SK-N-SH (cell line): ENCODE results near the gene IL18. TPM values are rescaled to one million over a fixed set of nuclear protein-coding genes. Genes with fewer than 3 reads are reported as not detected.
A peak's percentile ranks its signal among the peaks of the same experiment; 100 is the strongest.

Experiments
- CTCF ChIA-PET: fragments of 300-600, 350-600 bp; formaldehyde crosslinking; extraction: SDS; loops from one replicate; lab custom pipeline; 2021; lab: Yijun Ruan, JAX
- POLR2A ChIA-PET: fragments of 350-600 bp; sonication (Branson Sonifier 250); formaldehyde crosslinking; extraction: SDS; loops from one replicate; lab custom pipeline; 2020; ENCODE audit warnings: antibody characterized with exemption, inconsistent platforms; lab: Yijun Ruan, JAX
- DNase-seq: peaks from one replicate; pipeline ENCODE4 v3.0.0; 2012
- H2AFZ ChIP-seq: fragments of 200-600 bp; sonication (generic); 2 replicates; pipeline ENCODE4 v1.8.1; 2016; ENCODE audit warnings: antibody characterized with exemption, mild to moderate bottlenecking, low read depth
- H3F3A ChIP-seq: fragments of 200-600 bp; sonication (generic); replicated peaks from 2 replicates; pipeline ENCODE3; 2016; ENCODE audit warnings: antibody characterized with exemption, mild to moderate bottlenecking; ENCODE audit not compliant: insufficient read depth
- H3K27ac ChIP-seq, 2 experiments: fragments of 200-500 bp in 1 of 2; fragments of 200-600 bp in 1 of 2; sonication (Bioruptor generic) in 1 of 2; sonication (generic), shearing (Covaris generic) in 1 of 2; 2 replicates each; pipeline versions ENCODE4 v1.5.1 to v1.6.1; 2014 to 2016; ENCODE audit warnings: low read depth in 2 of 2, inconsistent platforms in 1 of 2, low read length in 1 of 2, mild to moderate bottlenecking in 1 of 2, mixed read lengths in 1 of 2
- H3K27me3 ChIP-seq: fragments of 200-600 bp; sonication (generic), shearing (Covaris generic); 2 replicates; pipeline ENCODE4 v1.6.1; 2016; ENCODE audit warnings: mixed run types; ENCODE audit not compliant: insufficient read depth
- H3K36me3 ChIP-seq, 2 experiments: fragments of 200-500 bp in 1 of 2; fragments of 200-600 bp in 1 of 2; sonication (Bioruptor generic) in 1 of 2; sonication (generic) in 1 of 2; replicated peaks in 1 of 2; 2 replicates each; pipeline versions ENCODE3 to v1.5.1; 2014 to 2016; ENCODE audit warnings: low read length in 1 of 2, mild to moderate bottlenecking in 1 of 2; ENCODE audit not compliant: insufficient read depth in 2 of 2, control insufficient read depth in 1 of 2
- H3K4me1 ChIP-seq, 2 experiments: fragments of 200-500 bp in 1 of 2; fragments of 200-600 bp in 1 of 2; sonication (Bioruptor generic) in 1 of 2; sonication (generic), shearing (Covaris generic) in 1 of 2; 2 replicates each; pipeline versions ENCODE4 v1.5.1 to v1.6.1; 2014 to 2016; ENCODE audit warnings: low read depth in 1 of 2, low read length in 1 of 2, mixed run types in 1 of 2; ENCODE audit not compliant: insufficient read depth in 2 of 2, control insufficient read depth in 1 of 2
- H3K4me2 ChIP-seq: fragments of 200-600 bp; sonication (generic), shearing (Covaris generic); 2 replicates; pipeline ENCODE4 v1.6.1; 2017; ENCODE audit warnings: mixed run types
- H3K4me3 ChIP-seq, 2 experiments: fragments of 200-500 bp in 1 of 2; fragments of 200-600 bp in 1 of 2; sonication (Bioruptor generic) in 1 of 2; sonication (generic), shearing (Covaris generic) in 1 of 2; 2 replicates each; pipeline versions ENCODE4 v1.5.1 to v1.8.1; 2014 to 2016; ENCODE audit warnings: low read depth in 2 of 2, inconsistent platforms in 1 of 2, low read length in 1 of 2, mild to moderate bottlenecking in 1 of 2, mixed read lengths in 1 of 2, moderate library complexity in 1 of 2
- H3K79me2 ChIP-seq: fragments of 200-600 bp; sonication (generic); 2 replicates; pipeline ENCODE4 v1.8.1; 2017; ENCODE audit warnings: mild to moderate bottlenecking; ENCODE audit not compliant: insufficient read depth
- H3K9ac ChIP-seq: fragments of 200-600 bp; sonication (generic); 2 replicates; pipeline ENCODE4 v1.6.1; 2017; ENCODE audit warnings: mixed run types
- H3K9me2 ChIP-seq: fragments of 200-600 bp; sonication (generic); 2 replicates; pipeline ENCODE4 v1.6.1; 2017; ENCODE audit warnings: mixed run types
- H3K9me3 ChIP-seq: fragments of 200-600 bp; sonication (generic); 2 replicates; pipeline ENCODE4 v1.6.1; 2017; ENCODE audit warnings: mixed run types, mild to moderate bottlenecking, moderate library complexity
- H4K20me1 ChIP-seq: fragments of 200-600 bp; sonication (generic); 2 replicates; pipeline ENCODE4 v1.6.1; 2017; ENCODE audit warnings: mild to moderate bottlenecking, mixed run types; ENCODE audit not compliant: insufficient read depth
- ELF1 ChIP-seq: IDR thresholded peaks from 2 replicates; pipeline ENCODE4 v1.4.0; 2012
- EP300 ChIP-seq, 2 experiments: IDR thresholded peaks; 2 replicates each; pipeline versions ENCODE4 v1.4.0 to v1.6.1; 2012; ENCODE audit warnings: borderline replicate concordance in 1 of 2, low read depth in 1 of 2, low read length in 1 of 2
- EZH2phosphoT487 ChIP-seq: fragments of 200-600 bp; sonication (generic); IDR thresholded peaks from 2 replicates; pipeline ENCODE4 v1.6.1; 2017; ENCODE audit warnings: low read depth, mixed run types, mild to moderate bottlenecking, antibody characterized with exemption, moderate library complexity, borderline replicate concordance
- FOSL2 ChIP-seq: IDR thresholded peaks from 2 replicates; pipeline ENCODE4 v1.4.0; 2012; ENCODE audit warnings: low read depth, mild to moderate bottlenecking, moderate library complexity, borderline replicate concordance
- MEF2A ChIP-seq: IDR thresholded peaks from 2 replicates; pipeline ENCODE4 v1.4.0; 2012; ENCODE audit warnings: low read depth, borderline replicate concordance
- MXI1 ChIP-seq: IDR thresholded peaks from 2 replicates; pipeline ENCODE4 v1.6.1; 2012; ENCODE audit warnings: mild to moderate bottlenecking, low read depth, low read length, improper control_type of control experiment
- NFIC ChIP-seq: IDR thresholded peaks from 2 replicates; pipeline ENCODE4 v1.4.0; 2012; ENCODE audit warnings: borderline replicate concordance
- POLR2AphosphoS5 ChIP-seq: IDR thresholded peaks from 2 replicates; pipeline ENCODE4 v1.6.1; 2012; ENCODE audit warnings: low read depth, low read length
- RAD21 ChIP-seq: IDR thresholded peaks from 2 replicates; pipeline ENCODE4 v1.6.1; 2012; ENCODE audit warnings: mild to moderate bottlenecking, low read length
- SIN3A ChIP-seq: IDR thresholded peaks from 2 replicates; pipeline ENCODE4 v1.6.1; 2012; ENCODE audit warnings: low read depth, mild to moderate bottlenecking, low read length, moderate library complexity, borderline replicate concordance
- SMC3 ChIP-seq: IDR thresholded peaks from 2 replicates; pipeline ENCODE4 v1.6.1; 2012; ENCODE audit warnings: low read depth, low read length, improper control_type of control experiment
- YY1 ChIP-seq: IDR thresholded peaks from 2 replicates; pipeline ENCODE4 v1.4.0; 2012; ENCODE audit warnings: low read depth, mild to moderate bottlenecking
- WGBS: methylation state at CpG from one replicate; pipeline ENCODE4 v1.1.6; 2017; ENCODE audit warnings: low lambda C conversion rate; 5-methylcytosine and 5-hydroxymethylcytosine counted together
- polyA plus RNA-seq, 3 experiments: library from polyadenylated mRNA; depleted of rRNA; stranded (reverse); fragments of >200 nt; gene quantifications; 2 replicates each; pipeline ENCODE4 v1.2.3, GENCODE V29; 2012
- TF ChIP-seq, protein P1 (sequence below): IDR thresholded peaks from 2 replicates; pipeline ENCODE4 v1.4.0; 2012; ENCODE audit warnings: low read depth
- TF ChIP-seq, protein P2 (sequence below): fragments of 200-600 bp; sonication (generic); IDR thresholded peaks from 2 replicates; pipeline ENCODE4 v1.6.1; 2017; ENCODE audit warnings: antibody characterized with exemption, mild to moderate bottlenecking, moderate library complexity

The IL18 gene
- polyA plus RNA-seq, 1 of the 3 experiments (the other 2 are of a cell fraction), result 0.28 TPM

DNA sequence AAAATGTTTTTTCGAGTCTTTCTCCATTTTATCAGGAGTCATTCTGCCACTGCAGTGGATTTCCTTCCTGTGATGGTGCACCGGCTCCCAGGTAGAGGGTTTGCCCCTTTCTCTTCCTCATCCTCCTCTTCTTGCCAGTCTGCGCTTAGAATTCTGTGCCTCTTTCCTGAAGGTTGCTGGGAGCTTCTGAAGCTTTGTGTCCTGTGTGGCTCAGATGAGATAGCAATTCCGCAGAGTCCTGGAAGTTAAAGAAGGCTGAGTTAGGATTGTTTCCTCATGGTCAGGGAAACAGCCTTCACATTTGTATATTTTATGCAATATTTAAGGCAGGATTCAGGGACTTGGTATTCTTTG, 11.7 kb upstream of the IL18 start (continued):
- no peak for TF ChIP-seq YY1

DNA sequence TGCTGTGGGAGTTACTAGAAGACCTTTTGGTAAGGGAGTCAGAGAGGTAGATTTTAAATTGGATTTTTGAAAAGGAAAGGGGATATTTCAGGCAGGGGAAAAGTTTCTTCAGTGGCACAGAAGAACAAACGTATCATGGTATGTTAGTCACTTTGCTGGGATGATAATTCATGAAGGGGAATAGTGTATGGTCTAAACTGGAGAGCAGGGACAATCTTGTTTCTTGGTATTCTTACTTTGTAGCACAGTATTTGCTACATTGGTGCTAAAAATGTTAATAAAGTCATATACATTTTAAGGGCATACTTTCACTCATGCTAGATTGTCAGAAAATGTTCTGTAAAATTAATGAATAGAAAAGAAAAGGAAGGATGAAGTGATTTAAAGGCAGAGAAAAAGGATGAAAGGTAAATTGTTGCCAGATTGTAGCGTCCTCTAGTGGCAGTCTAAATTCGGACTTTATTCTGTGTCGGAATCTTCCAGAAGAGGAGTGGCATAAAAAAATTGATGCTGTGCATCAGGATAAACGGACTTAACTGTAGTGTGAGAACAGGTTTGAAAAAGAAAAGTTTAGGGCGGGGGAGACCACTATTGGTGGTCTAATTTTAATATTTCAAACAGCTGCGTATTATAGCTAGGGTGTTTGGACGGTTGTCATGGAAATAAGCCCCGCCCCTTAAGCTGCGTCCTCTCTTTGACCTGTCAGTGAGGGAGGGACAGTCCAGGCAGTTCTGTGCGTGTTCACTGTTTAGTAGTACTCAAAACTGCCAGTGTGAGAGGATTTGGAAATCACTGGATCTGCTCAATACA, 11.1 kb upstream of the IL18 start, which contains the start of gene BCO2:
BCO2 (plus strand) TSS at position 724 of the 810 bp plus-strand sequence. CDS start 90 bp downstream, outside the sequence.
- Histone ChIP-seq H3K36me3 (no peaks in the 10 kb centered on the region), H3K27ac (peak within 1 kb of the TSS; percentile 17 to 72; a peak in 3 of 4 replicates), H2AFZ (peak within 1 kb of the TSS; percentile 33)
- CTCF ChIA-PET, result interaction anchor here (0.6 to 3.6 kb wide), 34 partner anchors 9 to 1022 kb away, joined by 3 to 30 read pairs (median 4); partner anchors contain the start of gene TEX12
- TF ChIP-seq FOSL2, result no peak
- TF ChIP-seq NFIC, result no peak
- TF ChIP-seq SIN3A, result no peak
- TF ChIP-seq ELF1, result no peak
- peak; percentile 70; the same call in 1 of the 2 replicates for TF ChIP-seq MXI1
- TF ChIP-seq RAD21, result peak; percentile 76
- TF ChIP-seq SMC3, result peak; percentile 65
- TF ChIP-seq, protein P1, sequence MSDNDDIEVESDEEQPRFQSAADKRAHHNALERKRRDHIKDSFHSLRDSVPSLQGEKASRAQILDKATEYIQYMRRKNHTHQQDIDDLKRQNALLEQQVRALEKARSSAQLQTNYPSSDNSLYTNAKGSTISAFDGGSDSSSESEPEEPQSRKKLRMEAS, result no peak
- TF ChIP-seq EZH2phosphoT487, result no peak
- no peak for TF ChIP-seq POLR2AphosphoS5
- TF ChIP-seq, protein P2, sequence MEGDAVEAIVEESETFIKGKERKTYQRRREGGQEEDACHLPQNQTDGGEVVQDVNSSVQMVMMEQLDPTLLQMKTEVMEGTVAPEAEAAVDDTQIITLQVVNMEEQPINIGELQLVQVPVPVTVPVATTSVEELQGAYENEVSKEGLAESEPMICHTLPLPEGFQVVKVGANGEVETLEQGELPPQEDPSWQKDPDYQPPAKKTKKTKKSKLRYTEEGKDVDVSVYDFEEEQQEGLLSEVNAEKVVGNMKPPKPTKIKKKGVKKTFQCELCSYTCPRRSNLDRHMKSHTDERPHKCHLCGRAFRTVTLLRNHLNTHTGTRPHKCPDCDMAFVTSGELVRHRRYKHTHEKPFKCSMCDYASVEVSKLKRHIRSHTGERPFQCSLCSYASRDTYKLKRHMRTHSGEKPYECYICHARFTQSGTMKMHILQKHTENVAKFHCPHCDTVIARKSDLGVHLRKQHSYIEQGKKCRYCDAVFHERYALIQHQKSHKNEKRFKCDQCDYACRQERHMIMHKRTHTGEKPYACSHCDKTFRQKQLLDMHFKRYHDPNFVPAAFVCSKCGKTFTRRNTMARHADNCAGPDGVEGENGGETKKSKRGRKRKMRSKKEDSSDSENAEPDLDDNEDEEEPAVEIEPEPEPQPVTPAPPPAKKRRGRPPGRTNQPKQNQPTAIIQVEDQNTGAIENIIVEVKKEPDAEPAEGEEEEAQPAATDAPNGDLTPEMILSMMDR, result peak; percentile 99
- no peak for TF ChIP-seq MEF2A
- TF ChIP-seq EP300 (IDR thresholded peaks at IDR 0.05; ENCODE audit: borderline replicate concordance in 1 of 2, low read depth in 1 of 2, low read length in 1 of 2), result 0 out of 4 replicates have a peak, but pooled peaks of 1 of the 2 experiments have one; percentile 20
- TF ChIP-seq, all 33 proteins: peak for 5
- 2% methylated on average over 10 of the region's 11 CpGs for WGBS
- Histone ChIP-seq H3K27me3 (no peaks in the 10 kb centered on the region), H3K4me3 (peak within 1 kb of the TSS; percentile 45 to 50), H3K4me1 (peaks cover 6 to 10% of the 10 kb centered on the region in 2 experiments; a peak in 3 of 4 replicates), H3F3A (no peaks in the 10 kb centered on the region), H3K79me2 (no peaks in the 10 kb centered on the region), H4K20me1 (no peaks in the 10 kb centered on the region), H3K9ac (peak within 1 kb of the TSS; percentile 50), H3K9me3 (no peaks in the 10 kb centered on the region), H3K4me2 (peak within 1 kb of the TSS; percentile 55), H3K9me2 (no peaks in the 10 kb centered on the region)
- peak; percentile 79 for DNase-seq
- POLR2A ChIA-PET, result no interaction called here
